IMR-90 (cell line): ENCODE results near the gene EML5. TPM values are rescaled to one million over a fixed set of nuclear protein-coding genes. Genes with fewer than 3 reads are reported as not detected.
A peak's percentile ranks its signal among the peaks of the same experiment; 100 is the strongest.

Experiments used
- ATAC-seq: fragments of 200-7000 bp; cut with Tn5 transposase; 2 replicates; pipeline ENCODE4 v1.9.1; 2020; ENCODE audit warnings: low read depth, mild to moderate bottlenecking, moderate library complexity
- BruUV-seq: library from RNA; stranded (reverse); fragments of 400-500 nt; replicated peaks from 2 replicates; lab custom pipeline; 2021; lab: Mats Ljungman, UMichigan
- CTCF ChIA-PET: fragments of 300-600 bp; formaldehyde crosslinking; extraction: SDS; loops from one replicate; lab custom pipeline; 2021; ENCODE audit warnings: antibody characterized with exemption; lab: Yijun Ruan, JAX
- POLR2A ChIA-PET: fragments of 300-600 bp; sonication (Branson Sonifier 250); formaldehyde crosslinking; loops from one replicate; lab custom pipeline; 2022; ENCODE audit warnings: antibody characterized with exemption; ENCODE audit not compliant: unreplicated experiment; lab: Charles Lee
- DNase-seq: peaks from one replicate; pipeline ENCODE4 v3.0.0; 2013
- H2AFZ ChIP-seq: replicated peaks from 2 replicates; pipeline ENCODE3; 2013; ENCODE audit warnings: low read length, mild to moderate bottlenecking; ENCODE audit not compliant: poor library complexity
- H2AK5ac ChIP-seq: 2 replicates; pipeline ENCODE4 v1.6.1; 2013; ENCODE audit warnings: low read depth, low read length, inconsistent platforms
- H2AK9ac ChIP-seq: replicated peaks from 2 replicates; pipeline ENCODE3; 2013; ENCODE audit warnings: mild to moderate bottlenecking, low read depth, low read length, moderate library complexity; ENCODE audit not compliant: poor library complexity
- H2BK120ac ChIP-seq: 2 replicates; pipeline ENCODE4 v1.6.1; 2013; ENCODE audit warnings: low read depth, low read length, inconsistent platforms
- H2BK15ac ChIP-seq: 3 replicates; pipeline ENCODE4 v1.6.1; 2013; ENCODE audit warnings: low read depth, low read length, inconsistent platforms
- H2BK20ac ChIP-seq: 2 replicates; pipeline ENCODE4 v1.6.1; 2013; ENCODE audit warnings: low read depth, mild to moderate bottlenecking, inconsistent platforms, low read length, moderate library complexity
- H2BK5ac ChIP-seq: 2 replicates; pipeline ENCODE4 v1.6.1; 2013; ENCODE audit warnings: mild to moderate bottlenecking, low read depth, low read length, inconsistent platforms; ENCODE audit not compliant: poor library complexity, severe bottlenecking
- H3K14ac ChIP-seq: replicated peaks from 2 replicates; pipeline ENCODE4 v1.6.1; 2013; ENCODE audit warnings: low read depth, low read length, inconsistent platforms
- H3K18ac ChIP-seq: 2 replicates; pipeline ENCODE4 v1.6.1; 2013; ENCODE audit warnings: low read depth, low read length, control low read depth
- H3K23ac ChIP-seq: 2 replicates; pipeline ENCODE4 v1.6.1; 2013; ENCODE audit warnings: low read depth, low read length, inconsistent platforms
- H3K27ac ChIP-seq: 2 replicates; pipeline ENCODE4 v1.5.1; 2013; ENCODE audit warnings: mild to moderate bottlenecking, control low read depth, low read length; ENCODE audit not compliant: insufficient read depth
- H3K27me3 ChIP-seq: 2 replicates; pipeline ENCODE4 v1.6.1; 2013; ENCODE audit warnings: low read length; ENCODE audit not compliant: control insufficient read depth, insufficient read depth
- H3K36me3 ChIP-seq: 2 replicates; pipeline ENCODE4 v1.6.1; 2013; ENCODE audit warnings: low read length, mixed read lengths; ENCODE audit not compliant: control insufficient read depth, insufficient read depth
- H3K4ac ChIP-seq: 2 replicates; pipeline ENCODE4 v1.6.1; 2013; ENCODE audit warnings: low read depth, low read length, inconsistent platforms
- H3K4me1 ChIP-seq: 2 replicates; pipeline ENCODE4 v1.6.1; 2013; ENCODE audit warnings: low read length, mixed read lengths; ENCODE audit not compliant: control insufficient read depth, insufficient read depth
- H3K4me2 ChIP-seq: 2 replicates; pipeline ENCODE4 v1.6.1; 2013; ENCODE audit warnings: low read depth, mild to moderate bottlenecking, control low read depth, low read length, moderate library complexity
- H3K4me3 ChIP-seq: 2 replicates; pipeline ENCODE4 v1.5.1; 2013; ENCODE audit warnings: low read depth, mild to moderate bottlenecking, control low read depth, low read length, moderate library complexity; ENCODE audit not compliant: insufficient read depth
- H3K56ac ChIP-seq: 2 replicates; pipeline ENCODE4 v1.6.1; 2013; ENCODE audit warnings: low read length, inconsistent platforms; ENCODE audit not compliant: insufficient read depth; ENCODE audit errors: extremely low read depth
- H3K79me1 ChIP-seq, 2 experiments: 2 replicates each; pipeline ENCODE4 v1.6.1; 2013; ENCODE audit warnings: low read length in 2 of 2, inconsistent platforms in 1 of 2, low read depth in 1 of 2
- H3K9ac ChIP-seq: 2 replicates; pipeline ENCODE4 v1.6.1; 2013; ENCODE audit warnings: low read depth, low read length, control low read depth
- H3K9me1 ChIP-seq: 2 replicates; pipeline ENCODE4 v1.6.1; 2013; ENCODE audit warnings: low read length, inconsistent platforms; ENCODE audit not compliant: insufficient read depth
- H3K9me3 ChIP-seq: 2 replicates; pipeline ENCODE4 v1.6.1; 2013; ENCODE audit warnings: low read length; ENCODE audit not compliant: control insufficient read depth, insufficient read depth
- H4K20me1 ChIP-seq: 2 replicates; pipeline ENCODE4 v1.6.1; 2013; ENCODE audit warnings: low read length, inconsistent platforms; ENCODE audit not compliant: insufficient read depth
- H4K5ac ChIP-seq: 2 replicates; pipeline ENCODE4 v1.6.1; 2013; ENCODE audit warnings: mild to moderate bottlenecking, low read depth, low read length, control low read depth
- H4K8ac ChIP-seq, 2 experiments: 2 replicates each; pipeline ENCODE4 v1.6.1; 2013; ENCODE audit warnings: low read depth in 2 of 2, low read length in 2 of 2, control low read depth in 1 of 2, inconsistent platforms in 1 of 2
- H4K91ac ChIP-seq: 2 replicates; pipeline ENCODE4 v1.6.1; 2013; ENCODE audit warnings: low read depth, low read length, inconsistent platforms; ENCODE audit not compliant: insufficient read depth
- MXI1 ChIP-seq: IDR thresholded peaks from 2 replicates; pipeline ENCODE4 v1.6.1; 2012; ENCODE audit warnings: low read depth, mild to moderate bottlenecking, low read length, moderate library complexity, borderline replicate concordance
- WGBS, 2 experiments: methylation state at CpG; one replicate each; pipeline versions ENCODE4 v1.1.5 to v1.1.7; 2013; ENCODE audit warnings: missing lambda C conversion rate in 2 of 2; ENCODE audit not compliant: insufficient read length in 1 of 2; ENCODE audit errors: extremely low coverage in 2 of 2; 5-methylcytosine and 5-hydroxymethylcytosine counted together
- dilution Hi-C: fragments of 300-500 bp; cut with HindIII; formaldehyde crosslinking; loops from one replicate; pipeline ENCODE4 v1.14.3; 2018; ENCODE audit warnings: low sequenced_read_pairs; ENCODE audit not compliant: unreplicated experiment
- in situ Hi-C: fragments of 300-500 bp; cut with MboI; formaldehyde crosslinking; loops from 3 replicates; pipeline ENCODE4 v1.14.3; 2019; ENCODE audit warnings: low sequenced_read_pairs, inconsistent platforms, mixed read lengths
- intact Hi-C: fragments of 100-400 bp; cut with micrococcal nuclease; formaldehyde crosslinking; loops from 2 replicates; pipeline ENCODE4 v1.10.0; 2022
- polyA plus RNA-seq, 3 experiments: library from polyadenylated mRNA; depleted of rRNA; stranded (reverse); fragments of >200 nt; gene quantifications; 2 replicates each; pipeline ENCODE4 v1.2.3, GENCODE V29; 2012; ENCODE audit warnings: low replicate concordance in 1 of 3
- total RNA-seq: library from RNA; depleted of rRNA; stranded (reverse); fragments of >200 nt; gene quantifications from 2 replicates; pipeline ENCODE4 v1.2.3, GENCODE V29; 2012

EML5 gene
- total and polyA plus RNA-seq, 2 of the 4 experiments (the other 2 are of a cell fraction): 8.1 to 22.2 TPM

DNA sequence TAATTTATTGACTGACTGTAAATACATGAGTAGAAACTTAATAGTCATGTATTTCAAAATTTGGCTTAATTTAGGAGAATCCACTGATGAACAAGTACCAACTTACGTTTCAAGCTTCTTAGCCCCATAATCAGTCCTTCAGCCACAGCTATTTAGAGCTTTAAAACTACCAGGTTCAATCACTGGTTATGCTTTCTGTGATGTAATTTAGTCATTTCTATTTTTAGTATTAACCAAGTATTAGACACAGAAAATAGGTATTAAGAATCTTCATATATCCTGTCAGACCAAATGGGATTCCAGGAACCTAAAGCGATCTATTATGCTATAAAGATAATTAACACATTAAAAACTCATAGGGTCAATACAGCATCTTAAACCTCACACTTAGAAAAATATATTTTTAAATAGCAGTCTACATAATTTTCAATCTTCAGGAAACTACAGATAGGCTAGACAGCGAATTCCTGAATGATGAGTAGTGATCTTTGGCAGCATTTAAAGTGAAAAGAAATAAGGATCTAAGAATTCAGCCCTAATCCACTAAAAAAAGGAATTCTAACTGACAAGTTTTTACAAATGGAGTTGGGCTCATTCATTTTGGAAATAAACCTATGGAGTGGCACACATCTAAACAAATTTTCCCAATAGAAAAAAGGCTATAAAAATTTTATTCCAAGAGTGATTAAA lies 178.4 kb downstream of the EML5 start:
- Histone ChIP-seq H3K14ac (no peak overlapping the region), H2BK20ac (no peak overlapping the region), H2AK5ac (no peak overlapping the region), H3K36me3 (peaks cover 22% of the 10 kb centered on the region), H3K4me3 (no peak overlapping the region), H4K5ac (no peak overlapping the region), H3K27me3 (no peaks in the 10 kb centered on the region), H3K4me1 (peaks cover 8% of the 10 kb centered on the region), H3K27ac (no peak overlapping the region), H4K20me1 (peaks cover 10% of the 10 kb centered on the region; the same call in 1 of the 2 replicates), H3K9me1 (no peaks in the 10 kb centered on the region), H2AK9ac (no peak overlapping the region), H3K9me3 (no peaks in the 10 kb centered on the region), H3K18ac (no peak overlapping the region), H3K56ac (no peak overlapping the region), H4K91ac (no peak overlapping the region), H3K79me1 (peaks cover 10 to 33% of the 10 kb centered on the region in 2 experiments), H2BK15ac (no peak overlapping the region), H2BK5ac (peak overlapping the region; percentile 72), H2AFZ (no peak overlapping the region), H4K8ac (no peak overlapping the region), H3K4ac (no peak overlapping the region), H3K23ac (no peak overlapping the region), H2BK120ac (no peak overlapping the region), H3K9ac (no peak overlapping the region), H3K4me2 (no peak overlapping the region)
- BruUV-seq: no TSS peak
- no CpG with 5 or more reads among the region's 3 CpGs for WGBS, 2 experiments
- TF ChIP-seq MXI1: no peak
- intact Hi-C loops (no loop called here), in situ Hi-C loops (no loop called here), dilution Hi-C loops (no loop called here)
- ATAC-seq (peak; percentile 74), DNase-seq (peak; percentile 81)
- CTCF ChIA-PET: interaction anchor here (1.2 kb wide), 1 partner anchor 53 kb away, joined by 4 read pairs; no protein-coding TSS in a partner anchor
- POLR2A ChIA-PET: no interaction called here
